Midbrain (tissue), 1 donor: ENCODE results near the gene PPIE.

ENCODE experiments used
- DNase-seq: peaks from one replicate; lab custom pipeline; 2025; lab: John Stamatoyannopoulos, UW

The PPIE gene

GRCh38 chr1:39738622-39739366 is at the start of gene PPIE:
Gene PPIE (plus strand): TSS chr1:39738882. CDS start chr1:39738901, 19 bp downstream.
- peak; percentile 94 for DNase-seq

GRCh38 chr1:39689214-39689613 is 49.5 kb upstream of the PPIE start:
- no peak for DNase-seq

- no peak for DNase-seq
Measured at GRCh38 chr1:39689635-39690034, 49.0 kb upstream of the PPIE start.

GRCh38 chr1:39690225-39690624 is 48.5 kb upstream of the PPIE start:
- DNase-seq = no peak

GRCh38 chr1:39690794-39691382 is 47.8 kb upstream of the PPIE start:
- no peak for DNase-seq

- DNase-seq = peak; percentile 82
Measured at GRCh38 chr1:39691383-39692151, 47.1 kb upstream of the PPIE start, which contains the start of gene HPCAL4. Gene HPCAL4 (minus strand): TSS chr1:39691433. CDS start chr1:39684603, 6,830 bp downstream.

- DNase-seq = peak; percentile 46
Measured at GRCh38 chr1:39692152-39693074, 46.3 kb upstream of the PPIE start.

GRCh38 chr1:39694026-39694425 is 44.7 kb upstream of the PPIE start:
- no peak for DNase-seq

GRCh38 chr1:39695016-39695415 is 43.7 kb upstream of the PPIE start:
- no peak for DNase-seq

- DNase-seq = no peak
Measured at GRCh38 chr1:39696448-39696847, 42.2 kb upstream of the PPIE start.

- no peak for DNase-seq
Measured at GRCh38 chr1:39698568-39698967, 40.1 kb upstream of the PPIE start.

- no peak for DNase-seq
Measured at GRCh38 chr1:39699419-39699818, 39.3 kb upstream of the PPIE start.

GRCh38 chr1:39700348-39700747 is 38.3 kb upstream of the PPIE start:
- DNase-seq = no peak

GRCh38 chr1:39701049-39701439 is 37.6 kb upstream of the PPIE start:
- no peak for DNase-seq

- DNase-seq = no peak
Measured at GRCh38 chr1:39704757-39705156, 33.9 kb upstream of the PPIE start.

GRCh38 chr1:39707506-39707905 is 31.2 kb upstream of the PPIE start:
- DNase-seq = no peak

- no peak for DNase-seq
Measured at GRCh38 chr1:39711104-39711965, 27.3 kb upstream of the PPIE start.

GRCh38 chr1:39711966-39712340 is 26.7 kb upstream of the PPIE start:
- DNase-seq = no peak

- no peak for DNase-seq
Measured at GRCh38 chr1:39713557-39713956, 25.1 kb upstream of the PPIE start.

- DNase-seq = no peak
Measured at GRCh38 chr1:39717809-39718208, 20.9 kb upstream of the PPIE start.
